ENCODE data around the gene ATP6V0E1. TPM values are rescaled to one million over a fixed set of nuclear protein-coding genes. Genes with fewer than 3 reads are reported as not detected.

The ATP6V0E1 gene
- total RNA-seq, 1 experiment from 2014 or later, result 332 TPM

DNA sequence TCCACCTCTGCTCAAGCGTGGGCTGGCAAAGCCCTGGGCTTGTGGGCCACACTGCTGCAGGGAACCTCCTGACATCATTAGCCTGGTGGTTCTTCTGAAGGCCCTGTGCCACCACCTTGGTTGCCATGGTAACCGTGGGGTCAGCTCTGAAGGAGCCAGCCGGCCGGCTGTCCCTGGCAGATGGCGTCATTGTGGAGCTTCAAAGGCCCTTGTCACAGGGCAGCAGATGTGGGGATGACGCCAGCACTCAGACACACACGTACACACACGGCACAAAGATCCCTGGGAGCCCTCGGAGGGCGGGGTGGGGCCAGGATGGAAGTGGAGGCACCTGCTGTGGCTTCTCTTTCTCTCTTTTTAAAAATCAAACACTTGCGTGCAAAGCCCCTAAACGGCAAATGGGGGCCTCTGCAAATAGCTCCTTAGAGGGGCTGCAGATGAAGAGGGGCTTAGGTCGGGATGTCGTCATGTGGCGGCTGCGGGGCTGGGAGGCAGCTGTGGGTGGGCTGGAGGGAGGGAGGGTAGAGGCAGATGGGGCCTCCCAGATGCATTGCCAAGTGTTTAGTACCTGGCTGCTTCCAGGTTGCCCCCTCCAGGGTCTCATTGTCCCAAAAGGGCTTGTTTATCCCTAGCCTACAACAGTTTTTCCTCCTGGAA, 43.8 kb upstream of the ATP6V0E1 start:
- TF ChIP-seq SIN3A (IDR thresholded peaks at IDR 0.05; ENCODE audit: borderline replicate concordance, insufficient read depth, low read depth, low read length) (no peak), TCF7L2 (IDR thresholded peaks at IDR 0.05; ENCODE audit: low read depth, low read length) (no peak), REST (IDR thresholded peaks at IDR 0.05; ENCODE audit: insufficient read depth in 1 of 2, low read depth in 2 of 2, low read length in 1 of 2) (no peak), POLR2AphosphoS5 (IDR thresholded peaks at IDR 0.05; ENCODE audit: low read depth, low read length) (no peak), CTCF (IDR thresholded peaks at IDR 0.05) (no peak)
- POLR2A ChIA-PET, result interaction anchor here (0.7 kb wide), 1 partner anchor 199 kb away, joined by 6 read pairs; no protein-coding TSS in a partner anchor
- H3K36me3 ChIP-seq (ENCODE audit: control insufficient read depth, insufficient read depth, low read length), result no peaks in the 10 kb centered on the region
- BruUV-seq (replicated peaks), result no TSS peak
- no peaks in the 10 kb centered on the region for H3K9me3 ChIP-seq (ENCODE audit: control insufficient read depth, insufficient read depth, low read depth, low read length)
- H3K27me3 ChIP-seq (ENCODE audit: control insufficient read depth, insufficient read depth, low read length), result no peaks in the 10 kb centered on the region
- H3K27ac ChIP-seq (ENCODE audit: low read length), result no peak overlapping the region
- H3K4me3 ChIP-seq (ENCODE audit: low read depth in 2 of 2, low read length in 2 of 2), result no peak overlapping the region
- in situ Hi-C loops (cut with HindIII; ENCODE audit: low pct_unique_long_range_greater_than_20kb, low sequenced_read_pairs) (no loop called here), intact Hi-C loops (cut with micrococcal nuclease; ENCODE audit: unreplicated experiment) (no loop called here)
- CTCF ChIA-PET, result interaction anchor here (0.7 to 1.1 kb wide), 4 partner anchors 19 to 231 kb away, joined by 3 to 6 read pairs (median 4); partner anchors contain the start of gene RPL26L1
- ATAC-seq (0 out of 2 replicates have a peak, but pooled peaks have one; percentile 11), DNase-seq (ENCODE audit: low read depth, low spot score) (no peak)
- no peaks in the 10 kb centered on the region for H3K4me1 ChIP-seq (ENCODE audit: control insufficient read depth, insufficient read depth, low read length)

DNA sequence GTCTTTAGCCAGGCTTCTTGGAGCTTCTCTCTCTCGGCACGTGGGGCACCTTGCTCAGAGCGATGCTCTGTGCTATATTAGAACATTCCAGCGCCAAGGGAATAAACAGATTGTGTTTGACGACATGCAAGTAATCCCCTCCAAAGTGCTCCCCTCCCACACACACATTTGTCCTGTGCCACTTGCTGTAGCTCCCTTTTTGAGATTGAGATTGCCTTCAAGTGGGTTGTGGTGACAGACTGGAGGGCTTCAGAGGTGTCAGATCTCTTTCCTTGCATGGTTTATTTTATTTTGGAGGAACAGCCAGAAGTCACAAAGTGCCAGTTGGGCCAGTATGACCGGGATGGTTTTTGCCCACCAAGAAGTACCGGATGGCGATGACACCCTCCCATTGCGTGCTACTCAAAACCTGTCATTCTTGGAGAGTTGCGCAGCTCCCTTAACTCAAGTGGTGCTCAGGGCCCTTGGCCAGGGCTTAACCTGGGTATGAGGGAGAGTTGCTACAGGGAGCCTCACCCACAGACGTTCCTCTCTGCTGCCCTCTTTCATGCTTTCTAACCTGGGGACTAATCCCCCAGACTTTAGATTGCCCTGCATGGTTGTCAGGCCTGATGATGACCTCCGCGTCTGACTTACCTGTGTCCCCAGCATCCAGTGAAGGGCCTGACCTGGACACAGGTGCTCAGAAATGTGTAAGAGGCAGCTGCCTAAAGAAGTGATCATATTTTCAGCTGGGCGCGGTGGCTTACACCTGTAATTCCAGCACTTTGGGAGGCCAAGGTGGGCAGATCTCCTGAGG, 43.1 kb upstream of the ATP6V0E1 start:
- no peaks in the 10 kb centered on the region for H3K27me3 ChIP-seq (ENCODE audit: control insufficient read depth, insufficient read depth, low read length)
- no peak for TF ChIP-seq CTCF (IDR thresholded peaks at IDR 0.05)
- TF ChIP-seq POLR2AphosphoS5 (IDR thresholded peaks at IDR 0.05; ENCODE audit: low read depth, low read length), result no peak
- no peak for TF ChIP-seq SIN3A (IDR thresholded peaks at IDR 0.05; ENCODE audit: borderline replicate concordance, insufficient read depth, low read depth, low read length)
- TF ChIP-seq REST (IDR thresholded peaks at IDR 0.05; ENCODE audit: insufficient read depth in 1 of 2, low read depth in 2 of 2, low read length in 1 of 2), result no peak
- TF ChIP-seq TCF7L2 (IDR thresholded peaks at IDR 0.05; ENCODE audit: low read depth, low read length), result no peak
- DNase-seq (ENCODE audit: low read depth, low spot score) (no peak), ATAC-seq (no peak)
- BruUV-seq (replicated peaks), result no TSS peak
- no peak overlapping the region for H3K4me3 ChIP-seq (ENCODE audit: low read depth in 2 of 2, low read length in 2 of 2)
- no peaks in the 10 kb centered on the region for H3K36me3 ChIP-seq (ENCODE audit: control insufficient read depth, insufficient read depth, low read length)
- ChIA-PET POLR2A (no interaction called here), CTCF (no interaction called here)
- no peak overlapping the region for H3K27ac ChIP-seq (ENCODE audit: low read length)
- intact Hi-C loops (cut with micrococcal nuclease; ENCODE audit: unreplicated experiment), result no loop called here
- H3K4me1 ChIP-seq (ENCODE audit: control insufficient read depth, insufficient read depth, low read length), result no peaks in the 10 kb centered on the region
- H3K9me3 ChIP-seq (ENCODE audit: control insufficient read depth, insufficient read depth, low read depth, low read length), result no peaks in the 10 kb centered on the region
- in situ Hi-C loops (cut with HindIII; ENCODE audit: low pct_unique_long_range_greater_than_20kb, low sequenced_read_pairs), result no loop called here
